HepG2 (cell line): ENCODE measurements around the gene DYNLT2B.

Source experiments
- CTCF ChIP-seq: sonication (generic); formaldehyde crosslinking; IDR thresholded peaks from 2 replicates; pipeline ENCODE4 v1.5.0; 2020; ENCODE audit warnings: mild to moderate bottlenecking, missing genetic modification reagents, moderate library complexity
- HMGXB4 ChIP-seq, 2 experiments: sonication (generic) in 1 of 2; formaldehyde crosslinking in 1 of 2; IDR thresholded peaks; 2 replicates each; pipeline versions ENCODE4 v1.4.0 to v1.6.1; 2018 to 2020; ENCODE audit warnings: missing genetic modification reagents in 2 of 2, borderline replicate concordance in 1 of 2, low read depth in 1 of 2, mild to moderate bottlenecking in 1 of 2, missing biosample characterization in 1 of 2
- IRF2 ChIP-seq: IDR thresholded peaks from 2 replicates; pipeline ENCODE4 v1.6.1; 2018; ENCODE audit warnings: missing genetic modification reagents, missing compliant biosample characterization
- KLF16 ChIP-seq, 2 experiments: sonication (generic) in 1 of 2; formaldehyde crosslinking in 1 of 2; IDR thresholded peaks; 2 replicates each; pipeline versions ENCODE4 v1.6.1 to v1.8.0; 2016 to 2023; ENCODE audit warnings: missing genetic modification reagents in 2 of 2, missing compliant biosample characterization in 1 of 2
- LRRFIP1 ChIP-seq: sonication (generic); formaldehyde crosslinking; conservative IDR thresholded peaks from 2 replicates; pipeline ENCODE4 v1.4.0; 2020; ENCODE audit warnings: missing genetic modification reagents
- POLR2A ChIP-seq, 2 experiments: IDR thresholded peaks; 2 replicates each; pipeline ENCODE4 v1.6.1; 2011; ENCODE audit warnings: low read depth in 2 of 2, low read length in 2 of 2, mild to moderate bottlenecking in 1 of 2, moderate library complexity in 1 of 2; ENCODE audit not compliant: insufficient read depth in 1 of 2
- REST ChIP-seq, 2 experiments: IDR thresholded peaks; 2 replicates each; pipeline ENCODE4 v1.6.1; 2011 to 2012; ENCODE audit warnings: low read length in 2 of 2, borderline replicate concordance in 1 of 2, low read depth in 1 of 2, mild to moderate bottlenecking in 1 of 2, moderate library complexity in 1 of 2
- RFX5 ChIP-seq: IDR thresholded peaks from 2 replicates; pipeline ENCODE4 v1.6.1; 2011; ENCODE audit warnings: low read depth, low read length, improper control_type of control experiment
- USF2 ChIP-seq, 2 experiments: sonication (generic) in 1 of 2; formaldehyde crosslinking in 1 of 2; IDR thresholded peaks; 2 replicates each; pipeline versions ENCODE4 v1.5.1 to v1.6.1; 2011 to 2020; ENCODE audit warnings: borderline replicate concordance in 1 of 2, low read depth in 1 of 2, low read length in 1 of 2, mild to moderate bottlenecking in 1 of 2, missing genetic modification reagents in 1 of 2, moderate library complexity in 1 of 2
- ZHX1 ChIP-seq: sonication (generic); formaldehyde crosslinking; IDR thresholded peaks from 2 replicates; pipeline ENCODE4 v1.8.1; 2022; ENCODE audit warnings: low read depth, mild to moderate bottlenecking, missing genetic modification reagents
- ZNF235 ChIP-seq: sonication (generic); formaldehyde crosslinking; IDR thresholded peaks from 2 replicates; pipeline ENCODE4 v1.8.1; 2023; ENCODE audit warnings: mild to moderate bottlenecking, missing genetic modification reagents, borderline replicate concordance
- ZNF331 ChIP-seq: sonication (generic); formaldehyde crosslinking; IDR thresholded peaks from 2 replicates; pipeline ENCODE4 v1.4.0; 2020; ENCODE audit warnings: missing genetic modification reagents
- ZNF513 ChIP-seq: sonication (generic); formaldehyde crosslinking; conservative IDR thresholded peaks from 2 replicates; pipeline ENCODE4 v1.5.0; 2020; ENCODE audit warnings: missing genetic modification reagents
- ZSCAN29 ChIP-seq: sonication (generic); formaldehyde crosslinking; conservative IDR thresholded peaks from 2 replicates; pipeline ENCODE4 v1.4.0; 2020; ENCODE audit warnings: mild to moderate bottlenecking, missing genetic modification reagents

GRCh38 chr3:196340466-196340865 lies 22.4 kb upstream of the DYNLT2B start:
- TF ChIP-seq LRRFIP1 (CRISPR knock-in tag) (no peak), ZNF235 (CRISPR knock-in tag) (no peak), ZSCAN29 (CRISPR knock-in tag) (no peak), REST (IDR thresholded peaks at IDR 0.05; ENCODE audit: borderline replicate concordance in 1 of 2, low read depth in 1 of 2, low read length in 2 of 2) (no peak), USF2 (IDR thresholded peaks at IDR 0.05; ENCODE audit: low read depth, low read length) (no peak), USF2 (CRISPR knock-in tag; IDR thresholded peaks at IDR 0.05; ENCODE audit: borderline replicate concordance) (no peak), ZHX1 (CRISPR knock-in tag) (no peak), POLR2A (IDR thresholded peaks at IDR 0.05; ENCODE audit: insufficient read depth in 1 of 2, low read depth in 2 of 2, low read length in 2 of 2) (no peak), CTCF (CRISPR knock-in tag) (no peak), ZNF513 (CRISPR knock-in tag) (no peak), RFX5 (no peak), KLF16 (CRISPR knock-in tag; IDR thresholded peaks at IDR 0.05) (no peak), HMGXB4 (CRISPR knock-in tag; IDR thresholded peaks at IDR 0.05; ENCODE audit: borderline replicate concordance in 1 of 2, low read depth in 1 of 2) (no peak), IRF2 (CRISPR knock-in tag) (no peak), ZNF331 (CRISPR knock-in tag) (no peak)
